ENCODE data around the gene OR7A10.

OR7A10 gene

GRCh38 chr19:14848822-14849221 lies at the start of gene OR7A10:
Gene OR7A10 (minus strand): TSS chr19:14848922. CDS start chr19:14841877, 7,045 bp downstream.
- no peak for DNase-seq (ENCODE audit: low read depth in 2 of 2, low spot score in 1 of 2)

DNA sequence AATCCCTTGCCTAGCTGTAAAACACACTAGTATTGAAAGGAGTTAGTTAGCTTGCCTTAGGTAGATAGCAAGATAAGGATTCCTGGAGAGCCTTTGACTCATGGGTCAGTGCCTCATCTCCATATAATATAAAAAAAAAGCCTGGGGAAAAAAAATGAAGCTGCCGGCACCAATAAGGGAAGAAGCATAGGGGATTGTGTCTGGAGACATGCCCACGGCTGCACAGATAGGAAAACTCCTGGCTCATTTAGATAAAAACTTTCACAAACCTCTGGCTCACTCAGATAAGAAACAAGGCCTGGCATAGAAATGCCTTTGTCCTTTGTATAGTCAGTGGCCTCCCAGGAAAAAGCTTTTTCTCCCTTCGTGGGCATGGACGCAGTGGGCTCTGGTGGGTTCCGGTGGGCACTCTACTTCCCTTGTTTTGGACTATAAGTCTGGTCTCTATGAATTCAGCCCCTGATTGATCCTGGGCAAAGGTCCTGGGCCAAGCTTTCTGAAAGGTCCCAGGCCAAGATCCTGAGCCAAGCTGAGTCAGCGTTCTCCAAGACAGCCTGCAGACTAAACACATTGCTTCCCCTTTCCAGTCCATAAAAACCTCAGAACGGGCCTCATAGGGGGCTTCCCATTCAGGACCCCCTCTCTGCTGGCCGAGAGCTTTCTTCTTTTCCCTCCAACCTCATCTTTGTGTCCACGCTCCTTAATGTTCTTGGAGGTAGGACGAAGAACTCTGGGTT lies 42.1 kb upstream of the OR7A10 start:
- no peak for DNase-seq (ENCODE audit: low read depth in 2 of 2, low spot score in 1 of 2)

DNA sequence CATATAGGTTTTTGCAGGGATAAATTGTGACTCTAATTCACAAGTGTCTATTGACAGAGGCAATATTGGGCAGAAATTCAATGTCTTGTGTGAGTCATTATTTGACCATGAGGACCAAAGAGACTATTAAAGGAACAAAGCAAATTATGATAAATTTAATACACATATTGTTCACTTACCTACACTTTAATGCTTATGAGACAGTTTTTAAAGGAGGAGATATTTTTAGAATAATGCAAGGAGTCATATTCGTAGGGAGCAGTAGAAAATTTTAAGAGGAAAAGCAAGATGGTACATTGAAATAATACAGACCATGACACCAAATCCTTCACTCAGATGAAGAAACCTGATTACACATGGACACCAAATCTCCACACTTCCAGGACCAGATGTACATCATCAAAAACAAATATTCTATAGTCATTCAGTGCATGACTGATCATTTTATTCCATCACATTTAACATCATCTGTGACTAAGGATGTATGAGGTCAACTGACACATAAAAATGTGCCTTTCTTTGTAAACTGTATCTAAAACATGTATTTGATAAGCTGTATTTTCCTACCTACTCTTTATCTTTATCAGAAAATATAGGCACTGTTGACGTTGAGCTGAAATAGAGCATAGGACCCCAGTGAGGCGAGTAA lies 41.4 kb upstream of the OR7A10 start:
- no peak for DNase-seq (ENCODE audit: low read depth in 2 of 2, low spot score in 1 of 2)

- DNase-seq (ENCODE audit: low read depth in 2 of 2, low spot score in 1 of 2): no peak
Measured at GRCh38 chr19:14886032-14886431, 37.3 kb upstream of the OR7A10 start, which contains the start of gene OR7A17. Gene OR7A17 (minus strand): TSS chr19:14886132. CDS start chr19:14881355, 4,777 bp downstream.

DNA sequence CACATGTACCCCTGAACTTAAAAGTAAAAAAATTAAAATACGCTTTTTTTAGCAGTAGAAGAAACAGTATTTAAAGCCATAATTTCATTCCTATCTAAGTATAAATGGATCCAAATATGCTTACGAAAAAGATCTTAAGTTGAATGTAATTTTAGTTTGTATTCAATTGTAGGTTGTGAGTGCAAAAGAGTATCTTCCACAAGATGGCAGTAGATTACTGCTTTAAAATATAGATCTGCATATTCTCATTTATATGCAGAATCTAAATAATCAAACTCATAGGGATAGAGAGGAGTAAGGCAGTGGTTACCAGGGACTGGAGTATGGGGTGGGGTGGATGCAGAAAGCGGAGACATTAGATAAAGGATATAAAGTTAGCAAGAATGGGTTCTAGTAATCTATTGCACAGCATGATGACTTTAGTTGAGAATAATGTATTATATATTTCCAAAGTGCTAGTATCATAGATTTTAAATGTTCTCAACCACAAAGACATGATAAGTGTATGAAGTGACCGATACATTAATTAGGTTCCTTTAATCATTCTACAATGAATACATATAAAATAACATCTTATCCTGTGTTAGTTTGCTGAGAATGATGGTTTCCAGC lies 23.0 kb upstream of the OR7A10 start:
- DNase-seq (ENCODE audit: low read depth in 2 of 2, low spot score in 1 of 2): no peak

DNA sequence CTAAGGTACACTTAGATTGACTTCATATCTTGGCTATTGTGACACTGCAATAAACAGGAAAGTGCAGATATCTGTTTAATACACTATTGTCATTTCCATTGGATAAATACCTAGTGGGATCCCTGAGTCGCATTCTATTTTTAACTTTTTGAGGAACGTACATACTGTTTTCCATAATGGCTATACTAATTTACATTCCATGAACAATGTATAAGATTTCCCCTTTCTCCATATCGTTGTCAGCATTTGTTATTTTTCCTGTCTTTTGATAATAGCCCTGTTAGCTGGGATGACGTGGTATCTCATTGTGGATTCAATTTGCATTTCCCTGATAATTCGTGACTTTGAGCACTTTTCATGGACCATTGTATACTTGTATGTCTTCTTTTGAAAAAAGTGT lies 19.8 kb upstream of the OR7A10 start:
- DNase-seq (ENCODE audit: low read depth in 2 of 2, low spot score in 1 of 2): no peak

DNA sequence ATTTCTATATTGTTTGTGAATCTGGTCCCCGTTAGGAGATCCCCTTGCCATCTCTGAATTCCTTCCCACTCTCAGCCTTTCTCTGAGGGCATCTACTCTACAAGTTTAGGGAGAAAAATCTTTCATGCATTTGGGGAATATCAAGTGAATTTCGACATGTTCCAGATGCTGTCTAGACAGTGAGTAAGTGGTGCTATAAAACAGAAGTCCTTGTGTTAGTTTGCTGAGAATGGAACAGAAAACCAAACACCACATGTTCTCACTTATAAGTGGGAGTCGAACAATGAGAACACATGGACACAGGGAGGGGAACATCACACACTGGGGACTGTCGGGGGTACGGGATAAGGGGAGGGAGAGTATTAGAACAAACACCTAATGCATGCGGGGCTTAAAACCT lies 5.1 kb downstream of the OR7A10 start:
- DNase-seq (ENCODE audit: low read depth in 2 of 2, low spot score in 1 of 2): no peak

GRCh38 chr19:14843169-14843568 lies 5.6 kb downstream of the OR7A10 start:
- no peak for DNase-seq (ENCODE audit: low read depth in 2 of 2, low spot score in 1 of 2)

GRCh38 chr19:14840206-14840605 lies 8.5 kb downstream of the OR7A10 start:
- no peak for DNase-seq (ENCODE audit: low read depth in 2 of 2, low spot score in 1 of 2)

DNA sequence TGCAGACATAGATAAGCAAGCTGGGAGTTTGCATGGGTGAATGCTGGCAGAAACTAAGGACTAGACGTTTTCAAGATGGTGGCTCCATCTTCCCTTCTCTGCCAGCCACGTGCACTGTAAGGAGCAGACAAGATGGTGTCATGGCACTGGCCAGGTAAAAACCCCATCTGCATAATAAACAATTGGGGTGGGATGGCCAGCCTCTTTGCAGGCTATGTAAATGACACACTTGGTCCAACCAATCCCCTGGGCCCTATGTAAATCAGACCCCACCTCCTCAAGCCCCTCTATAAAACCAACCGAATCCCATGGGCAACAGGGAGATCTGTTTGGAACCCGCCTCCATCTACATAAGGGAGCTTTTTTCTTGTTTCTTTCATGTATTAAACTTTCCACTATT lies 11.3 kb downstream of the OR7A10 start:
- DNase-seq (ENCODE audit: low read depth in 2 of 2, low spot score in 1 of 2): no peak

DNA sequence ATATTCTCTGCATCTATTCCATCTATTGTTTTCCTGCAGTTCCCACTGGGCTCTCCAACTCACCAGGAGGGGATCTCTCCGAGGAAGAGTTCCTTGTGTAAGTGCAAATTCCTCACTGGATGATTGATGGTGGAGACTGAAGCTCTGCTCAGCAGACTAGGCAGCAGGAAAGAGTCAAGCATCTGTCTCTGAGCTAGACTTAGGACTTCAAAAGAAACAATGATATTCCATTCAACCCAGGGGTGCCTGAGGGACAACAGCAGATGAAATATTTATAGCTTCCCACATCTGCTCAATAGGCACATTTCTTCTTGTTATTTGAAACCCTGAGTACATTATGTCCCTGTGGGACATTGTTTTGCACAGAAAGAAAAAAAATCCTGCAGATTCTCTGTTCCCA lies 13.7 kb downstream of the OR7A10 start, which contains the start of the genes OR7A5 and OR7C1:
OR7A5 (minus strand) TSS at position 175 of the 400 bp plus-strand sequence. CDS start 6,944 bp downstream, outside the sequence.
OR7C1 (minus strand) TSS at position 175 of the 400 bp plus-strand sequence. CDS start 35,049 bp downstream, outside the sequence.
- DNase-seq (ENCODE audit: low read depth in 2 of 2, low spot score in 1 of 2): no peak

- no peak for DNase-seq (ENCODE audit: low read depth in 2 of 2, low spot score in 1 of 2)
Measured at GRCh38 chr19:14830702-14831101, 18.0 kb downstream of the OR7A10 start.

GRCh38 chr19:14826006-14826405 lies 22.7 kb downstream of the OR7A10 start:
- no peak for DNase-seq (ENCODE audit: low read depth in 2 of 2, low spot score in 1 of 2)

GRCh38 chr19:14821937-14822336 lies 26.8 kb downstream of the OR7A10 start:
- no peak for DNase-seq (ENCODE audit: low read depth in 2 of 2, low spot score in 1 of 2)

DNA sequence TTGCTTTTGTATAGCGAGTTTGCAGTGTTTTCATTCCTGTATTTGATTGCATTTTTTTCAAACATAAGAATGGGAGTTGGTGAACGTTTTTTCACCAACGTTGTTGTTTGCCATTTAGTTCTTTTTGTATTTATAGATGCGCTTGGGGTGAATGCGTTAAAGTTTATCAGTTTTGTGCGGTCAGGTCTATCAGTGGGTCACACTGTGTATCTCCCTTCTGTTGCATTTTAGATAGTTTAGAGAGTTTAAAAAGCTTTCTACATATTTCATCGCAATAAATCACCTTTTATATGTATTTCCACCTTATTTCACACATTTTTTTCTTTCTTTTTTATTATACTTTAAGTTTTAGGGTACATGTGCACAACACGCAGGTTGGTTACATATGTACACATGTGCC lies 30.1 kb downstream of the OR7A10 start:
- no peak for DNase-seq (ENCODE audit: low read depth in 2 of 2, low spot score in 1 of 2)

DNA sequence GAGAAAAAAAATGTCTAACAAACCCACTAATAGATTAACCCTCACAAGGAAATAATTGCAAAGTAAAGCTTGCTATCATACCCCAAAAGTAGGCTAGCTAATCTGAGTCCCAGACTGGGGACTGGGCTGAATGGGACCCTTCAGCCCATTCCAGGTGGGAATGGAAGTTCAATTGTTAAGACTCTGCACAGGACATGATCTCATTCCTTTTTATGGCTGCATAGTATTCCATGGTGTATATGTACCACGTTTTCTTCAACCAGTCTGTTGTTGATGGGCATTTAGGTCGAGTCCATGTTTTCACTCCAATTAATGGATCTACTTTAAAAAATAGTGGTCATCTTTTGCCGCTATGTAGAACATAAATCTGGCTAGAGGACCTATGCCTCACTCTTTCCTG lies 31.7 kb downstream of the OR7A10 start:
- no peak for DNase-seq (ENCODE audit: low read depth in 2 of 2, low spot score in 1 of 2)

DNA sequence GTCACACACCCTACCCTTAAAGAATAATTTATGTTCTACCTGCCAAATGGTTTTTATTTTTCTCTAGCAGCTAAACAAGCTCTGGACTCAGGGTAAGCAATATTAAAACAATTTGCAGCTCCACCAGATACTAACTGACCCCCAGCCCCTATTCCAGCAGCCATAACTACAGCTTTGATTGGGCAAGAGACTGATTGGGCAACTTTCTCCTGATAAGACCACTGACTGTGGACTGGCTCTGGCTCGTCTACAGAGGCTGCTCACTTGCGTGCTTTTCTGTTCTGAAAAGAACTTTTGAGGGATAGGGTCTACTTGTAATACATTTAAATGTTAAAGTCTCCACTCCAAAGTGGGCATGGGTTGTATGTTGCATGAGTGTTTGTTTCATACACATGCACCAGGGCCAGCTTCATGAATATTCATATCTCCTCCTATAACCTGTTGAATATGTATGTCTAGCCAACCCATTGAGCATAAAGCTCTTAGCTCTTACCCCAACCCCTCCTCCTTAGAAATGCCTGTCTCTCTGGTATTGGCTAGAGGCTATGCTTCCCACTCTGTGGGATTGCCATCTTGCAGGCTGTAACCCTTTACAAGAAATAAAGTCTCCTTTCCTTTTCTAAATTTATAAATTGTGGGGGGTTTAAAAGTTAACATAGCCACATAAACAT lies 33.6 kb downstream of the OR7A10 start:
- DNase-seq (ENCODE audit: low read depth in 2 of 2, low spot score in 1 of 2): no peak

DNA sequence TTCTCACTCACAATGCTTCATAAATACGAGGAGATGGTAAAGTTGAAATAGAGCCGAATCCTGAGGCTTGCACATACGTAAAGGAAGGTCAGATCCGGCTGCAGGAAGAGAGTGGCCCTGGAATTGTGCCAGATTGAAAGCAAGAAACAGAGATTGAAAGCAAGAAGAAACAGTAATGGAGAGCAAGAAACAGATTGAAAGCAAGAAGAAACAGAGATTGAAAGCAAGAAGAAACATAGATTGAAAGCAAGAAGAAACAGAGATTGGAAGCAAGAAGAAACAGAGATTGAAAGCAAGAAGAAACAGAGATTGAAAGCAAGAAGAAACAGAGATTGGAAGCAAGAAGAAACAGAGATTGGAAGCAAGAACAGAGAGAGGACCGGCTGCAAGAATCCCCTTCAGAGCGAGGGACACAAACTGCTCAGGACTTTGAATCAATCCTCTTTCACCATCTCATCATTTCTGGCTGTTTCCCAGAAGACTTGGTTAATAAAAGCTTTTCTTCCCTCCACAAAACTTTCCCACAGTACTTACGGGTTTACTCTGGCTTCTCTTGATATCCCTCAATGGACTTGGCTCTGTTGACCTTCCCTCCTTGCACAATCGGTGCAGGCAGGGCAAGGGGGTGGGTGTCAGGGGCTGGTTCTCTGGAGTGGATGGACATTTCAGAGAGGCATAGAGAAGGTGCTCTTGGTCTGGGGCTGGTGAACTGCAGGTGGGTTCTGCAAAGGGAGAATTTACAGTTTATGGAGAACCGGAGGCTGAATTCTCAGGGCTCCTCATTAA lies 39.3 kb downstream of the OR7A10 start:
- no peak for DNase-seq (ENCODE audit: low read depth in 2 of 2, low spot score in 1 of 2)

- DNase-seq (ENCODE audit: low read depth in 2 of 2, low spot score in 1 of 2): no peak
Measured at GRCh38 chr19:14804765-14805164, 44.0 kb downstream of the OR7A10 start.

GRCh38 chr19:14798760-14799159 lies 50.0 kb downstream of the OR7A10 start:
- DNase-seq (ENCODE audit: low read depth in 2 of 2, low spot score in 1 of 2): no peak

DNA sequence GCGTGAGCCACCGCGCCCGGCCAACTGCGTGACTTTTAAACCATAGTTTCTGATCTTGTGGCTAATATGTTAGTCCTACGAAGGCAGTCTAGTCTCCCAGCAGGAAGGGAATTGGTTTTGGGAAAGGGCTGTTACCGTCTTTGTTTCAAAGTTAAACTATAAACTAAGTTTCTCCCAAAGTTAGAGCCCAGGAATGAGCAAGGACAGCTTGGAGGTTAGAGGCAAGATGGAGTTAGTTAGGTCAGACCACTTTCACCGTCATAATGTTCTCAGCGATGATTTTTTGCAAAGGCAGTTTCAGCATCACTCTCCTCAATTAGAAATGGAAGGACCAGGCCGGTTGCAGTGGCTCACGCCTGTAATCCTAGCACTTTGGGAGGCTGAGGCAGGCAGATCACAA lies 52.7 kb downstream of the OR7A10 start:
- DNase-seq (ENCODE audit: low read depth in 2 of 2, low spot score in 1 of 2): no peak

Data from stimulated activated CD8-positive, alpha-beta memory T cell treated with anti-CD3 and anti-CD28 coated beads, Interleukin-4, amount 100 ng/mL, for 1 hour (primary cell).